HCT116 (cell line): ENCODE data around the gene AIF1L. TPM values are rescaled to one million over a fixed set of nuclear protein-coding genes. Genes with fewer than 3 reads are reported as not detected.

Experiments used
- ATAC-seq: fragments of 200-7000 bp; cut with Tn5 transposase; 2 replicates; pipeline ENCODE4 v1.9.1; 2020; ENCODE audit warnings: mild to moderate bottlenecking, moderate library complexity
- BruUV-seq: library from RNA; stranded (reverse); fragments of 400-500 nt; replicated peaks from 2 replicates; lab custom pipeline; 2021; lab: Mats Ljungman, UMichigan
- CTCF ChIA-PET: fragments of 300-600 bp; sonication (Branson Sonifier 250); formaldehyde crosslinking; loops from one replicate; lab custom pipeline; 2021; ENCODE audit warnings: antibody characterized with exemption; lab: Charles Lee
- POLR2A ChIA-PET: fragments of 300-600, 350-600 bp; sonication (Branson Sonifier 250); formaldehyde crosslinking; loops from one replicate; lab custom pipeline; 2021; ENCODE audit warnings: antibody characterized with exemption; lab: Charles Lee
- RAD21 ChIA-PET, 2 experiments: fragments of 300-600 bp; sonication (Branson Sonifier 250); formaldehyde crosslinking; loops; one replicate each; lab custom pipeline; 2023; ENCODE audit warnings: low total read pairs in 2 of 2; ENCODE audit not compliant: uncharacterized antibody in 2 of 2, unreplicated experiment in 2 of 2, low non-redundant PET in 1 of 2; lab: Charles Lee
- DNase-seq: peaks from one replicate; pipeline ENCODE4 v3.0.0-alpha.2; 2010; ENCODE audit warnings: low read depth, low spot score
- H2AFZ ChIP-seq: fragments of 200-600 bp; shearing (Covaris generic), sonication (generic); 2 replicates; pipeline ENCODE4 v1.6.1; 2017; ENCODE audit warnings: low read depth, mixed run types, mixed read lengths, antibody characterized with exemption, low read length; ENCODE audit not compliant: poor library complexity, severe bottlenecking
- H3K27ac ChIP-seq: 2 replicates; pipeline ENCODE4 v1.5.1; 2012; ENCODE audit warnings: low read depth, low read length
- H3K27me3 ChIP-seq: fragments of 200-600 bp; sonication (generic); 2 replicates; pipeline ENCODE4 v1.6.1; 2016; ENCODE audit warnings: mixed run types, low read length, mixed read lengths; ENCODE audit not compliant: insufficient read depth
- H3K36me3 ChIP-seq, 2 experiments: fragments of 200-500 bp in 1 of 2; fragments of 200-600 bp in 1 of 2; sonication (Bioruptor generic) in 1 of 2; sonication (generic) in 1 of 2; 2 replicates each; pipeline versions ENCODE4 v1.5.1 to v1.6.1; 2014 to 2016; ENCODE audit warnings: low read length in 2 of 2, inconsistent platforms in 1 of 2, mixed read lengths in 1 of 2, mixed run types in 1 of 2; ENCODE audit not compliant: insufficient read depth in 2 of 2, control insufficient read depth in 1 of 2
- H3K4me1 ChIP-seq, 2 experiments: fragments of 200-600 bp in 1 of 2; sonication (generic) in 1 of 2; 2 replicates each; pipeline versions ENCODE4 v1.5.1 to v1.6.1; 2012 to 2017; ENCODE audit warnings: low read length in 2 of 2, inconsistent platforms in 1 of 2, mild to moderate bottlenecking in 1 of 2, mixed read lengths in 1 of 2, mixed run types in 1 of 2, moderate library complexity in 1 of 2; ENCODE audit not compliant: insufficient read depth in 2 of 2, control insufficient read depth in 1 of 2
- H3K4me2 ChIP-seq: fragments of 200-600 bp; sonication (generic); 2 replicates; pipeline ENCODE4 v1.6.1; 2017; ENCODE audit warnings: mixed run types, low read length, mixed read lengths
- H3K4me3 ChIP-seq, 2 experiments: fragments of 200-600 bp in 1 of 2; sonication (generic) in 1 of 2; replicated peaks in 1 of 2; 2 replicates each; pipeline ENCODE4 v1.5.1; 2011 to 2016; ENCODE audit warnings: low read length in 2 of 2, control low read depth in 1 of 2, low read depth in 1 of 2, mild to moderate bottlenecking in 1 of 2, mixed read lengths in 1 of 2, mixed run types in 1 of 2
- H3K79me2 ChIP-seq: fragments of 200-600 bp; sonication (generic); 2 replicates; pipeline ENCODE4 v1.6.1; 2017; ENCODE audit warnings: mild to moderate bottlenecking, mixed run types, low read length, moderate library complexity, mixed read lengths; ENCODE audit not compliant: insufficient read depth
- H3K9ac ChIP-seq: fragments of 200-600 bp; sonication (generic); 2 replicates; pipeline ENCODE4 v1.6.1; 2016; ENCODE audit warnings: low read length, mixed read lengths
- H3K9me2 ChIP-seq: fragments of 200-600 bp; sonication (generic), shearing (Covaris generic); 2 replicates; pipeline ENCODE4 v1.6.1; 2017; ENCODE audit warnings: mixed run types, mild to moderate bottlenecking, moderate library complexity; ENCODE audit not compliant: insufficient read depth
- H3K9me3 ChIP-seq, 2 experiments: fragments of 200-500 bp in 1 of 2; fragments of 200-600 bp in 1 of 2; sonication (Bioruptor generic) in 1 of 2; sonication (generic) in 1 of 2; 2 replicates each; pipeline ENCODE4 v1.6.1; 2014 to 2017; ENCODE audit warnings: low read length in 2 of 2, mixed read lengths in 2 of 2, inconsistent platforms in 1 of 2, low read depth in 1 of 2, mild to moderate bottlenecking in 1 of 2, mixed run types in 1 of 2, moderate library complexity in 1 of 2; ENCODE audit not compliant: control insufficient read depth in 1 of 2, insufficient read depth in 1 of 2
- H4K20me1 ChIP-seq: fragments of 200-600 bp; sonication (generic), shearing (Covaris generic); 2 replicates; pipeline ENCODE4 v1.6.1; 2017; ENCODE audit warnings: mixed run types, mild to moderate bottlenecking, moderate library complexity; ENCODE audit not compliant: insufficient read depth
- ATF3 ChIP-seq: IDR thresholded peaks from 2 replicates; pipeline ENCODE4 v1.6.1; 2012
- CBX3 ChIP-seq: IDR thresholded peaks from 2 replicates; pipeline ENCODE4 v1.6.1; 2012; ENCODE audit warnings: low read depth
- CEBPB ChIP-seq: IDR thresholded peaks from 2 replicates; pipeline ENCODE4 v1.6.1; 2012; ENCODE audit warnings: low read depth
- EGR1 ChIP-seq: IDR thresholded peaks from 2 replicates; pipeline ENCODE4 v1.6.1; 2012; ENCODE audit warnings: low read depth
- ELF1 ChIP-seq: IDR thresholded peaks from 2 replicates; pipeline ENCODE4 v1.6.1; 2012; ENCODE audit warnings: low read depth, borderline replicate concordance
- FOSL1 ChIP-seq: IDR thresholded peaks from 2 replicates; pipeline ENCODE4 v1.6.1; 2012; ENCODE audit warnings: low read depth
- JUND ChIP-seq: IDR thresholded peaks from 2 replicates; pipeline ENCODE4 v1.6.1; 2012
- POLR2A ChIP-seq: IDR thresholded peaks from 2 replicates; pipeline ENCODE4 v1.7.0; 2011; ENCODE audit warnings: borderline replicate concordance; ENCODE audit not compliant: insufficient read depth, insufficient read length; ENCODE audit errors: extremely low read depth
- POLR2AphosphoS5 ChIP-seq: IDR thresholded peaks from 2 replicates; pipeline ENCODE4 v1.6.1; 2011; ENCODE audit warnings: mild to moderate bottlenecking, low read depth, low read length, moderate library complexity
- RAD21 ChIP-seq: IDR thresholded peaks from 2 replicates; pipeline ENCODE4 v1.6.1; 2012; ENCODE audit warnings: low read depth, mild to moderate bottlenecking
- SIN3A ChIP-seq: IDR thresholded peaks from 2 replicates; pipeline ENCODE4 v1.6.1; 2012; ENCODE audit warnings: low read depth
- SRF ChIP-seq: IDR thresholded peaks from 2 replicates; pipeline ENCODE4 v1.6.1; 2012; ENCODE audit warnings: low read depth
- TCF7L2 ChIP-seq: IDR thresholded peaks from 2 replicates; pipeline ENCODE4 v1.7.0; 2011; ENCODE audit warnings: borderline replicate concordance, inconsistent platforms; ENCODE audit not compliant: insufficient read depth, insufficient read length; ENCODE audit errors: extremely low read depth
- YY1 ChIP-seq: IDR thresholded peaks from 2 replicates; pipeline ENCODE4 v1.6.1; 2011; ENCODE audit warnings: low read length, low read depth, moderate library complexity, mild to moderate bottlenecking; ENCODE audit not compliant: insufficient replicate concordance; ENCODE audit errors: extremely low read depth
- ZNF274 ChIP-seq: fragments of 200-500 bp; sonication (Bioruptor generic); IDR thresholded peaks from 2 replicates; pipeline ENCODE4 v1.6.1; 2014; ENCODE audit warnings: mild to moderate bottlenecking, low read depth, low read length, inconsistent platforms
- intact Hi-C: fragments of 100-400 bp; cut with micrococcal nuclease; formaldehyde crosslinking; loops from 2 replicates; pipeline ENCODE4 v1.10.0; 2022
- total RNA-seq: library from RNA; stranded (reverse); gene quantifications from one replicate; pipeline ENCODE4 v1.2.1, GENCODE V29; 2021; ENCODE audit not compliant: unreplicated experiment
- TF ChIP-seq, protein P1 (sequence below): IDR thresholded peaks from 2 replicates; pipeline ENCODE4 v1.6.1; 2012; ENCODE audit warnings: low read depth
- TF ChIP-seq, protein P2 (sequence below): IDR thresholded peaks from 2 replicates; pipeline ENCODE4 v1.6.1; 2011; ENCODE audit warnings: mild to moderate bottlenecking, low read length, moderate library complexity; ENCODE audit not compliant: insufficient replicate concordance; ENCODE audit errors: extremely low read depth
- TF ChIP-seq, protein P3 (sequence below), 3 experiments: fragments of 200-600 bp in 1 of 3; sonication (generic) in 1 of 3; IDR thresholded peaks in 2 of 3; conservative IDR thresholded peaks in 1 of 3; 2 replicates each; pipeline ENCODE4 v1.5.1; 2012 to 2017; ENCODE audit warnings: low read depth in 2 of 3, low read length in 2 of 3, antibody characterized with exemption in 1 of 3, borderline replicate concordance in 1 of 3, control low read depth in 1 of 3, mild to moderate bottlenecking in 1 of 3, mixed read lengths in 1 of 3, mixed run types in 1 of 3, moderate library complexity in 1 of 3; ENCODE audit not compliant: insufficient read depth in 1 of 3

Gene AIF1L
- total RNA-seq, 1 experiment from 2014 or later, result 34.0 TPM

- no peaks in the 10 kb centered on the region; the same call in 1 of the 2 replicates for H4K20me1 ChIP-seq
- no peak overlapping the region for H3K4me3 ChIP-seq
- ATAC-seq, result no peak
- no peaks in the 10 kb centered on the region for H3K9me2 ChIP-seq
- H3K9ac ChIP-seq, result no peak overlapping the region
- ChIA-PET RAD21 (no interaction called here), POLR2A (no interaction called here), CTCF (interaction anchor here (1.0 to 1.2 kb wide), 2 partner anchors 36 to 104 kb away, joined by 3 to 4 read pairs; partner anchors contain the start of gene NUP214)
- no peaks in the 10 kb centered on the region for H3K4me1 ChIP-seq
- intact Hi-C loops, result no loop called here
- H3K36me3 ChIP-seq, result peaks cover 41 to 42% of the 10 kb centered on the region in 2 experiments
- H3K27me3 ChIP-seq, result no peaks in the 10 kb centered on the region
- DNase-seq, result no peak
- no TSS peak for BruUV-seq
- H3K79me2 ChIP-seq, result peaks cover 6% of the 10 kb centered on the region
- TF ChIP-seq, protein P1, sequence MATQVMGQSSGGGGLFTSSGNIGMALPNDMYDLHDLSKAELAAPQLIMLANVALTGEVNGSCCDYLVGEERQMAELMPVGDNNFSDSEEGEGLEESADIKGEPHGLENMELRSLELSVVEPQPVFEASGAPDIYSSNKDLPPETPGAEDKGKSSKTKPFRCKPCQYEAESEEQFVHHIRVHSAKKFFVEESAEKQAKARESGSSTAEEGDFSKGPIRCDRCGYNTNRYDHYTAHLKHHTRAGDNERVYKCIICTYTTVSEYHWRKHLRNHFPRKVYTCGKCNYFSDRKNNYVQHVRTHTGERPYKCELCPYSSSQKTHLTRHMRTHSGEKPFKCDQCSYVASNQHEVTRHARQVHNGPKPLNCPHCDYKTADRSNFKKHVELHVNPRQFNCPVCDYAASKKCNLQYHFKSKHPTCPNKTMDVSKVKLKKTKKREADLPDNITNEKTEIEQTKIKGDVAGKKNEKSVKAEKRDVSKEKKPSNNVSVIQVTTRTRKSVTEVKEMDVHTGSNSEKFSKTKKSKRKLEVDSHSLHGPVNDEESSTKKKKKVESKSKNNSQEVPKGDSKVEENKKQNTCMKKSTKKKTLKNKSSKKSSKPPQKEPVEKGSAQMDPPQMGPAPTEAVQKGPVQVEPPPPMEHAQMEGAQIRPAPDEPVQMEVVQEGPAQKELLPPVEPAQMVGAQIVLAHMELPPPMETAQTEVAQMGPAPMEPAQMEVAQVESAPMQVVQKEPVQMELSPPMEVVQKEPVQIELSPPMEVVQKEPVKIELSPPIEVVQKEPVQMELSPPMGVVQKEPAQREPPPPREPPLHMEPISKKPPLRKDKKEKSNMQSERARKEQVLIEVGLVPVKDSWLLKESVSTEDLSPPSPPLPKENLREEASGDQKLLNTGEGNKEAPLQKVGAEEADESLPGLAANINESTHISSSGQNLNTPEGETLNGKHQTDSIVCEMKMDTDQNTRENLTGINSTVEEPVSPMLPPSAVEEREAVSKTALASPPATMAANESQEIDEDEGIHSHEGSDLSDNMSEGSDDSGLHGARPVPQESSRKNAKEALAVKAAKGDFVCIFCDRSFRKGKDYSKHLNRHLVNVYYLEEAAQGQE, result no peak
- TF ChIP-seq YY1 (no peak), SIN3A (no peak), ELF1 (no peak), JUND (no peak), POLR2A (no peak), ZNF274 (no peak), CBX3 (no peak), EGR1 (no peak), ATF3 (no peak), CEBPB (no peak), FOSL1 (no peak), SRF (no peak), RAD21 (no peak), POLR2AphosphoS5 (no peak), TCF7L2 (no peak)
- TF ChIP-seq, protein P2, sequence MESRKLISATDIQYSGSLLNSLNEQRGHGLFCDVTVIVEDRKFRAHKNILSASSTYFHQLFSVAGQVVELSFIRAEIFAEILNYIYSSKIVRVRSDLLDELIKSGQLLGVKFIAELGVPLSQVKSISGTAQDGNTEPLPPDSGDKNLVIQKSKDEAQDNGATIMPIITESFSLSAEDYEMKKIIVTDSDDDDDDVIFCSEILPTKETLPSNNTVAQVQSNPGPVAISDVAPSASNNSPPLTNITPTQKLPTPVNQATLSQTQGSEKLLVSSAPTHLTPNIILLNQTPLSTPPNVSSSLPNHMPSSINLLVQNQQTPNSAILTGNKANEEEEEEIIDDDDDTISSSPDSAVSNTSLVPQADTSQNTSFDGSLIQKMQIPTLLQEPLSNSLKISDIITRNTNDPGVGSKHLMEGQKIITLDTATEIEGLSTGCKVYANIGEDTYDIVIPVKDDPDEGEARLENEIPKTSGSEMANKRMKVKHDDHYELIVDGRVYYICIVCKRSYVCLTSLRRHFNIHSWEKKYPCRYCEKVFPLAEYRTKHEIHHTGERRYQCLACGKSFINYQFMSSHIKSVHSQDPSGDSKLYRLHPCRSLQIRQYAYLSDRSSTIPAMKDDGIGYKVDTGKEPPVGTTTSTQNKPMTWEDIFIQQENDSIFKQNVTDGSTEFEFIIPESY, result no peak
- TF ChIP-seq, protein P3, sequence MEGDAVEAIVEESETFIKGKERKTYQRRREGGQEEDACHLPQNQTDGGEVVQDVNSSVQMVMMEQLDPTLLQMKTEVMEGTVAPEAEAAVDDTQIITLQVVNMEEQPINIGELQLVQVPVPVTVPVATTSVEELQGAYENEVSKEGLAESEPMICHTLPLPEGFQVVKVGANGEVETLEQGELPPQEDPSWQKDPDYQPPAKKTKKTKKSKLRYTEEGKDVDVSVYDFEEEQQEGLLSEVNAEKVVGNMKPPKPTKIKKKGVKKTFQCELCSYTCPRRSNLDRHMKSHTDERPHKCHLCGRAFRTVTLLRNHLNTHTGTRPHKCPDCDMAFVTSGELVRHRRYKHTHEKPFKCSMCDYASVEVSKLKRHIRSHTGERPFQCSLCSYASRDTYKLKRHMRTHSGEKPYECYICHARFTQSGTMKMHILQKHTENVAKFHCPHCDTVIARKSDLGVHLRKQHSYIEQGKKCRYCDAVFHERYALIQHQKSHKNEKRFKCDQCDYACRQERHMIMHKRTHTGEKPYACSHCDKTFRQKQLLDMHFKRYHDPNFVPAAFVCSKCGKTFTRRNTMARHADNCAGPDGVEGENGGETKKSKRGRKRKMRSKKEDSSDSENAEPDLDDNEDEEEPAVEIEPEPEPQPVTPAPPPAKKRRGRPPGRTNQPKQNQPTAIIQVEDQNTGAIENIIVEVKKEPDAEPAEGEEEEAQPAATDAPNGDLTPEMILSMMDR (IDR thresholded peaks at IDR 0.05 in 2 of 3, conservative IDR thresholded peaks at IDR 0.05 in 1 of 3; ENCODE audit: borderline replicate concordance in 1 of 3, insufficient read depth in 1 of 3, low read depth in 2 of 3, low read length in 2 of 3), result no peak
- no peak overlapping the region for H3K27ac ChIP-seq
- H2AFZ ChIP-seq, result no peak overlapping the region
- no peak overlapping the region for H3K4me2 ChIP-seq
- no peaks in the 10 kb centered on the region for H3K9me3 ChIP-seq
These were observed 65.3 kb downstream of the AIF1L start for GRCh38 chr9:131161585-131161984.
